Astrocyte of the cerebellum (primary cell): ENCODE results near the gene ARHGEF28.

Source experiments
- DNase-seq: peaks from one replicate; pipeline ENCODE4 v3.0.0-alpha.2; 2011; ENCODE audit warnings: low read depth
- H3K4me3 ChIP-seq: 2 replicates; pipeline ENCODE4 v1.5.1; 2011; ENCODE audit warnings: mild to moderate bottlenecking, low read depth, low read length, moderate library complexity
- CTCF ChIP-seq: IDR thresholded peaks from 2 replicates; pipeline ENCODE4 v1.5.1; 2012; ENCODE audit warnings: low read length, low read depth, moderate library complexity, mild to moderate bottlenecking; ENCODE audit errors: missing control alignments
- in situ Hi-C: cut with HindIII; loops from 2 replicates; pipeline ENCODE4 v1.10.0; 2017; ENCODE audit warnings: low sequenced_read_pairs

Gene ARHGEF28

GRCh38 chr5:73830646-73831045 is 204.7 kb downstream of the ARHGEF28 start:
- DNase-seq, result no peak
- TF ChIP-seq CTCF, result no peak
- no peak overlapping the region for H3K4me3 ChIP-seq
- in situ Hi-C loops, result no loop called here

GRCh38 chr5:73831066-73831465 is 205.1 kb downstream of the ARHGEF28 start:
- H3K4me3 ChIP-seq, result no peak overlapping the region
- no peak for TF ChIP-seq CTCF
- in situ Hi-C loops, result no loop called here
- DNase-seq, result no peak

GRCh38 chr5:73834693-73835092 is 208.7 kb downstream of the ARHGEF28 start:
- no peak for TF ChIP-seq CTCF
- DNase-seq, result no peak
- in situ Hi-C loops, result no loop called here

GRCh38 chr5:73835726-73836125 is 209.7 kb downstream of the ARHGEF28 start:
- no peak overlapping the region for H3K4me3 ChIP-seq
- DNase-seq, result no peak
- TF ChIP-seq CTCF, result no peak
- in situ Hi-C loops, result no loop called here

More at GRCh38 chr5:73834693-73835092, 208.7 kb downstream of the ARHGEF28 start:
- H3K4me3 ChIP-seq, result no peak overlapping the region

- H3K4me3 ChIP-seq, result no peak overlapping the region
- in situ Hi-C loops, result no loop called here
- no peak for TF ChIP-seq CTCF
- no peak for DNase-seq
These were observed 210.6 kb downstream of the ARHGEF28 start for GRCh38 chr5:73836607-73837006.

- no peak for DNase-seq
- in situ Hi-C loops, result no loop called here
- TF ChIP-seq CTCF, result no peak
- H3K4me3 ChIP-seq, result no peak overlapping the region
These were observed 212.9 kb downstream of the ARHGEF28 start for GRCh38 chr5:73838901-73839300.

- TF ChIP-seq CTCF, result no peak
- H3K4me3 ChIP-seq, result no peak overlapping the region
- in situ Hi-C loops, result no loop called here
- no peak for DNase-seq
These were observed 215.6 kb downstream of the ARHGEF28 start for GRCh38 chr5:73841641-73842040.
